ENCODE results near the gene DOK5. TPM values are rescaled to one million over a fixed set of nuclear protein-coding genes. Genes with fewer than 3 reads are reported as not detected.

The DOK5 gene
- total and polyA plus RNA-seq, 2 of the 8 experiments (the other 6 are each of a cell fraction or from before 2014, with no cell fraction given) = 8.9 to 15.0 TPM

DNA sequence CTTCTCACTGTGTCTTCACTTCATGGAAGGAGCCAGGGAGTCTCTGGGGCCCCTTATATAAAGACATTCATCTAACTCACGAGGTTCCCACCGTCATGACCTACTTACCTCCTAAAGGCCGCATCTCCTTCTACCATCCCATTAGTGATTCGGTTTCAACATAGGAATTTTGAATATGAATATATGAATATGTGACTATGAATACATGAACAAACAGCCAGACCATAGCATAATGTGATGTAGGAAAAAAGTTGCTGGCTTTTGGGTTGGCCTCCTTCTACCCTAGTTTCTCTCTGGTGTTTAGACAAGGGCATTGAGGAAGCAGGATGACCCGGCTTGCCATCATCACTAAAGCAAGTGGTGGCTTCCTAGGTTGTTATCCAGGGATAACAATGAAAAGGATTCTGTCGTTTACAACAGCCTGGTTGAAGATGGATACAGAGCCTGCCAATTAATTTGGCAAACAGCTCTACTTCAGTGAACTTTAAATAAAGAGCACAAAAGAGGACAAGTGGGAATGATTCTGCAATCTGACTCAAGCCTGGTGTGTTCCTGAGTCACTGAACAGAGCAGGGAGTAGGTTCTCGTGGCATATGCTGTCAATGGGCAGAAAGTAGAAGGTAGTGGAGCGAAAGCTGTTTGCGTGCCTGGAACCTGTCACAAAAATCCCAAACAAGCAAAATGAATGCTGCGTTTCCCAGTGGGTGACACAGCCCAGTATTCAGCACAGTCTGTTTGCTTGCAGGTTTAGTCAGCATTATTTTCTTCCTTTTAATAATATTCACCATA lies 44.0 kb upstream of the DOK5 start:
- FAIRE-seq = no peak
- WGBS, 2 experiments (ENCODE audit: extremely low coverage in 1 of 2, insufficient coverage in 1 of 2, insufficient read length in 1 of 2, insufficient replicate concordance in 2 of 2, low coverage in 1 of 2, low lambda C conversion rate in 2 of 2, missing lambda C conversion rate in 1 of 2) = 86% methylated on average over 10 of the region's 10 CpGs; no CpG with 5 or more reads in 1 of the 2 experiments
- TF ChIP-seq SRF (IDR thresholded peaks at IDR 0.05; ENCODE audit: low read depth, low read length) (no peak), KDM1A (IDR thresholded peaks at IDR 0.05; ENCODE audit: borderline replicate concordance, low read length) (no peak), ZNF274 (IDR thresholded peaks at IDR 0.05; ENCODE audit: borderline replicate concordance, extremely low read depth, low read length) (no peak), KDM5A (IDR thresholded peaks at IDR 0.05; ENCODE audit: low read length) (no peak), JUND (IDR thresholded peaks at IDR 0.05; ENCODE audit: low read length) (no peak), TBP (IDR thresholded peaks at IDR 0.05; ENCODE audit: low read depth, low read length) (no peak), HDAC6 (IDR thresholded peaks at IDR 0.05; ENCODE audit: low read depth, low read length) (no peak), TCF12 (IDR thresholded peaks at IDR 0.05; ENCODE audit: low read depth, low read length) (no peak), EP300 (IDR thresholded peaks at IDR 0.05; ENCODE audit: borderline replicate concordance in 1 of 2, low read depth in 2 of 2, low read length in 2 of 2) (no peak), GABPA (IDR thresholded peaks at IDR 0.05; ENCODE audit: borderline replicate concordance, insufficient read depth, low read length) (no peak), BACH1 (IDR thresholded peaks at IDR 0.05; ENCODE audit: low read length) (no peak), CBX5 (IDR thresholded peaks at IDR 0.05; ENCODE audit: low read depth, low read length) (no peak)
- TF ChIP-seq, protein P1, sequence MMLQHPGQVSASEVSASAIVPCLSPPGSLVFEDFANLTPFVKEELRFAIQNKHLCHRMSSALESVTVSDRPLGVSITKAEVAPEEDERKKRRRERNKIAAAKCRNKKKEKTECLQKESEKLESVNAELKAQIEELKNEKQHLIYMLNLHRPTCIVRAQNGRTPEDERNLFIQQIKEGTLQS (IDR thresholded peaks at IDR 0.05; ENCODE audit: insufficient read depth, low read depth, low read length) = no peak

More for the DNA sequence above, 44.0 kb upstream of the DOK5 start:
- CTCF ChIA-PET (ENCODE audit: partially characterized antibody) = no interaction called here
- Histone ChIP-seq H4K91ac (replicated peaks; ENCODE audit: insufficient read length, low read length) (no peak overlapping the region), H3K36me3 (ENCODE audit: control insufficient read depth in 2 of 4, insufficient read depth in 4 of 4, low read length in 3 of 4) (no peaks in the 10 kb centered on the region), H3K56ac (replicated peaks; ENCODE audit: insufficient read length, low read depth, low read length) (no peak overlapping the region), H3K23ac (ENCODE audit: insufficient read length) (no peak overlapping the region), H3K9ac (replicated peaks in 1 of 4; ENCODE audit: extremely low read depth in 1 of 4, low read depth in 3 of 4, low read length in 3 of 4) (no peak overlapping the region), H3K4me1 (replicated peaks in 1 of 4; ENCODE audit: control insufficient read depth in 3 of 4, insufficient read depth in 4 of 4, low read length in 3 of 4) (no peaks in the 10 kb centered on the region), H3K9me3 (ENCODE audit: insufficient read depth in 2 of 2, low read depth in 1 of 2, low read length in 1 of 2) (no peaks in the 10 kb centered on the region), H2BK12ac (ENCODE audit: low read depth, low read length) (no peak overlapping the region), H3K4ac (replicated peaks; ENCODE audit: insufficient read length, low read depth, low read length) (no peak overlapping the region), H2AFZ (ENCODE audit: low read length) (peak overlapping the region; percentile 42; the same call in 1 of the 2 replicates), H3K27me3 (replicated peaks in 1 of 4; ENCODE audit: control insufficient read depth in 3 of 4, extremely low read depth in 1 of 4, insufficient read depth in 3 of 4, low read length in 3 of 4) (no peaks in the 10 kb centered on the region), H3K79me1 (ENCODE audit: low read depth, low read length) (no peaks in the 10 kb centered on the region), H3K4me2 (ENCODE audit: insufficient read depth in 1 of 2, low read depth in 2 of 2, low read length in 2 of 2) (no peak overlapping the region), H3K4me3 (ENCODE audit: extremely low read depth in 1 of 4, insufficient read depth in 2 of 4, low read depth in 3 of 4, low read length in 4 of 4) (no peak overlapping the region), H3K14ac (ENCODE audit: insufficient read length) (no peak overlapping the region), H3K23me2 (ENCODE audit: low read depth, low read length) (no peaks in the 10 kb centered on the region), H2BK20ac (ENCODE audit: low read length) (no peak overlapping the region), H4K8ac (ENCODE audit: extremely low read depth, insufficient read depth, low read length) (no peak overlapping the region), H4K20me1 (replicated peaks in 1 of 2; ENCODE audit: control insufficient read depth in 1 of 2, insufficient read depth in 2 of 2, low read length in 2 of 2) (no peaks in the 10 kb centered on the region), H2AK5ac (ENCODE audit: low read depth, low read length) (no peak overlapping the region), H2BK5ac (ENCODE audit: low read depth, low read length) (no peak overlapping the region), H3K27ac (ENCODE audit: low read depth, low read length) (no peak overlapping the region), H2BK120ac (replicated peaks; ENCODE audit: low read depth, low read length) (no peak overlapping the region), H3K18ac (ENCODE audit: extremely low read depth, low read length) (no peak overlapping the region), H3K79me2 (ENCODE audit: control insufficient read depth in 1 of 2, insufficient read depth in 2 of 2, low read length in 2 of 2) (no peaks in the 10 kb centered on the region), H2BK15ac (ENCODE audit: low read length) (no peak overlapping the region), H4K5ac (ENCODE audit: insufficient read length, low read depth, low read length) (no peak overlapping the region)
- no peak for DNase-seq (ENCODE audit: low read depth in 1 of 2, low spot score in 2 of 2)
- POLR2A ChIA-PET (ENCODE audit: partially characterized antibody) = no interaction called here
